HG03095 (cell line): ENCODE results near the gene BRD3.

ENCODE experiments used
- ATAC-seq: cut with Tn5 transposase; IDR thresholded peaks from one replicate; pipeline ENCODE4 v1.9.1; 2021; ENCODE audit warnings: moderate library complexity; ENCODE audit not compliant: unreplicated experiment

BRD3 gene

DNA sequence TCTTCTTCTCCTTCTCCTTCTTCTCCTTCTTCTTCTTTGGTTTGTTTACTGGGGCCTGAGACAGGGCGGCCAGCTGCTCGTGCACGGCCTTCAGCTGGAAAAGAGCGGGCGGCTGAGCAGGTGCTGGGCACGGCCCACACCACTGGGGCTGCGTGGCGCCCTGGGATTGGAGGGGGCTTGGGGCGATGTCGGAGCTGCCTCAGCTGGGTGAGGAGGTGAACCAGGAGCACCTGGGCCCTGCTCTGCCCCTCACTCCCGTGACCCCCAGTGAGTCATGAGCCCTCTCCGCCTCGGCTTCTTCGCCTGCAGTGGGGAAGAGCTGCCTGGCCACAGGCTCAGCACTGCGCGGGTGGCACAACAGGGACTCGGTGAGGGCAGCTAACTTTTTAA, 27.7 kb downstream of the BRD3 start:
- ATAC-seq: no peak

- no peak for ATAC-seq
These were observed 28.2 kb downstream of the BRD3 start for GRCh38 chr9:134039386-134040175.

GRCh38 chr9:134037641-134038040, 30.2 kb downstream of the BRD3 start:
- no peak for ATAC-seq

DNA sequence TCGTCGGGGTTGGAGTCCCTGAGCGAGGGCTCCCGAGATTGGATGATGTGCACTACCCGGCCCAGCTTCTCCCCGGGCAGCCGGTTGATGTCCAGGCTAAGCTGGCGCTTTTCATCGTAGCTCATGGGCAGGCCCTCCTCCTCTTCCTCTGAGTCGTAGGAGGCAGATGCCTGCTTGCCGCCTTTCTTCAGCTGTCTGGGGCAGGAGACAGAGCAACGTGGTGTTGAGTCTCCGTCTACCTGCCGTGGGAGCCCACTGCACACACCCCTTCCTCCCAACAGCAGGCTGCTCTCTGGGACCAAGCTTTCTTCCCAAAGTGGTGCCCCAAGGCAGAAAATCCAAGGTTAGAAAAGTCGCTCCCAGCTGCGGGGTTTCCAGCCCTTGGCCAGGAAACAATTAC, 31.7 kb downstream of the BRD3 start:
- ATAC-seq: no peak

DNA sequence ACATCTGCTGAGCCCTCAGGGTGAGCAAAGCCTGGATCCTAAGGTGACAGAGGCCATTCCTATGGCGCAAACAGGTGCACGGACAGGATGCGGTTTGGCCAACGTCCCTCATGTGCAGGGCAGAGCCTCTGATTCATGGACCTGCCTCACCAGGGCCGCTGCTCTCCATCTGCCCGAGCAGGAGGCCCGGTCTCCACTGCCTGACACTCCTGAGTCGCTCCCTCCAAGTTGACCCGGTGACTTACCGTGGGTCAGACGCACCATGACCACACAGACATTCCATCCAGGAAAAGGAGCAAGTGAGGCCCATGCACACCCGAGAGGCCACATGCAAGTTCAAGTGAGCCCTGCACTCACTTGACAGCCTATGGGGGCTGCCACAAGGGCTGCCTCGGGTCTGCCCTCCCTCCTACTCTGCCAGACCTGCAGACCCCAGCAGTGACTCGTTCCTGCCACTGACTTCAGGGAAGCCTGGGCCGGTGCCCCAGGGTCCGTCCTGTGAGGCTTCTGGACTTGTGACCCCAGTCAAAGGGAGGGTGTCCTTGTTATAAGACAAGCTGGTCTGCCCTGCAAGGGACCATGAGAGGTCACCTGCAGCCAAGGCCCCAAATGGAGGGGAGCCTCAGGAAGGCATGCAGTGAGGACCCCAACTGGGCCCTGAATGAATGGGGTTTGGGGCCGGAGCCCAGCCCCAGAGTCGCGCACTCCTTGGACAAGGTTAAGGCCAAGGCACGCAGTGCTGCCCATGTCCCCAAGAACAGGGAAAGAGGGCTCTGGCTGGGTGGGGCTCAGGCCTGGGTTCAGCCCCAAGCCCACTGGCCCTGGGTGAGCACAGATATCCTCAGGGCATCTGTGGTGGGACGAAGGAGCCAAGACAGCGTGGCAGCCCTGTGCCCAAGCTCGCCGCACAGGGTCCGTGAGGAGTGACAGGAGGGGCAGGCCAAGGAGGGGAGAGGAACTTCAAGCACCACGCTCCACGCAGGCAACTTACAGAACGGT, 32.5 kb downstream of the BRD3 start:
- ATAC-seq: no peak

DNA sequence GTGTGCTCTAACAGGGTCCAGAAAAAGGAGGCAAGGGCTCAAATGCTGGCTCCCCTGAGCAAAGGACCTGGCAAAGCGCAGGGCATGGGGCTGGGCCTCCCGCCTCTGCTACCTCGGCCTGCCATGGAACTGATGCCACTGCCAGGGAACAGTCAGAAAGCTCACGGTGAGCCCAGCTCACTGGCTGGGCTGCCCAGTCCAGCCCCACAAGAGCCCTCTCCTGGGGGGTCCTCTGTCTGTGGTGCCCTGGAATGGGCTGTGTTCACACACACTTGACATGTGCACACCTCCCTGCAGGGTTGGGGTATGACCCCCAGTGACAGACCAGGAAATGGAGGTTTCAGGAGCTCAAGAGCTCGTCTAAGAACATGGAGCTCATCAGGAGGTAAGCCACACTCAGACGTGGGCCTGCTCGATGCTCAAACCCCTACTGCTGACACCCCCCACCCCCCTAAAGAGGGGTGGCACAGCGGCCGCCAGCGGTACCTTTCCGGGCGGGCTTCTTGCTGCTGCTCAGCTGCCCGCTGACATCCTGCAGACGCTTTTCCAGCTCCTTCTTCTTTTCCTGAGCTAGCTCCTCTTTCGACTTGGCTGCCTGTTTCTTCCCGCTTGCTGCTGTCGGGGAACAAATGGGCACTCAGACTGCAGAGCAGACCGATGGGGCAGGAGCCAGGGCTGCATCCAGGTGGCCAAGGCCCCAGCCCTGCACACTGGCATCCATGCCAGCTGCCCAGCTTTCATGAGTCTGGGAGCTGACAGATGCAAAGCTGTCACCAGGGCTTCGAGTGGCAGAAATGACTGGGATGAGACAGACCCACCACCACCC, 33.4 kb downstream of the BRD3 start:
- no peak for ATAC-seq

DNA sequence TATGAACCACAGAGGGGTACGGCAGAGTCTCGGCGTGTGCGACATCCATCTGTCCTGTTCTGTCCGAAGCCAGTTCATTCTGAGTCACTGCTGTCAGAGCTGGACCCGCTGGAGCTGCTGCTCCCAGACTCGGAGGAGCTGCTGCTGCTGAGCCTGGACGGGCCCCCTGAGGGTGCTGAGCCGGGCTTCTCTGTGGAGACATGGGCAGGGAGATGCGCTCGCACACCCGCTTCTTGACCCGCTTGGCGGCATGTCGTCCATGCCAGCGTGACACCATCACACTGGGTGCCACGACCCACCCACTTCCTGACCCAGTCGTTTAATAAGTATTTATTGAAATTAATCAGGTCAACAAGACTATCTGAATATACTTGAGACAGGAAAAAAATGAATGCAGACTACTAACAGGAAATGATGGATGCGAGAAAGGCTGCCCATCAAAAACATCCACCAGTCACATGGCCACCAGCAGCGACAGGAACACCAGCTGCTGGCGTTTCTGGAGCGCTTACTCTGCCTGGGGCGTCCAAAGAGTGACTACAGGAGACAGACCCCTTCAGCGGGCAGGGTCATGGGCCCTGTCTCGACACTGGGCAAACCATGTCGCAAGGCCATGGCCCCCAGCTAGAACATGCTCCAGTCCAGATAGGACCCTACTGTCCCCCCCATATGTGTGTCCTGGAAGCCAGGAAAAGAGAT, 34.2 kb downstream of the BRD3 start:
- no peak for ATAC-seq

DNA sequence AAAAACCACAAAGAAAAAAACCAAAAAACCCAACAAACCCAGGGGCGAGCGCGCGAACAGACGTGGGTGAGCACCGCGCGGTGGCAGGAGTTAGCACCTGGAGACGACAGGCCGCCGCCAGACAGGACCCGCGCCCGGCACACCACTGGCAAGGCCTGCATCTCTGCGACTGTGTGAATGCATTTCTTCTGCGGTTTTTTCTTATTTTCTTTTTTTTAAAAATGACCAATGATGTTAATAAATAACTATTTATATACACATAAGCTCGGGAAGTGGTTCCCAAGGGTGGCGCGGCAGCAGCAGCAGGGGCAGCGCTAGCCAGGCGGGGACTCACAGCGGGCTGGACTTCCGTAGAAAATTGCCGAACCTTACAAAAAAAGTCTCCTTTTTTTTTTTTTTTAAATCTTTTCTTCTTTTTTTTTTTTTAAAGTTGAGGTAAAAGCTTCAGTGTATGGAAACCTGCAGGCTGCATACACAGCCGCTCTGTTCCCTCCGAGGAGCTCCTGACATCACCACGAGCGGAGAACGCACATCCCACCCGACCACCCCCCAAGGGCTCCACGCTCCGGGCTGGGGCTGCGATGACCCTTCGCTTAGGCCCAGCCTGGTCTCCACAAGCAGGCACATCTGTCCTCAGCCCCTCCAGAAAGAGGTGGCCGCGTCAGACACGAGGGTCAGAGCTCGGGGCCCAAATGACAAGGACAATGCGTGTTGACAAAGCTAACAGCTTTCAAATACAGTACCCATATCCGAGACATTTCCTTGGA, 35.2 kb downstream of the BRD3 start:
- no peak for ATAC-seq

GRCh38 chr9:134031783-134032182, 36.0 kb downstream of the BRD3 start:
- ATAC-seq: no peak

- ATAC-seq: no peak
These were observed 36.9 kb downstream of the BRD3 start for GRCh38 chr9:134030821-134031470.

GRCh38 chr9:134029248-134030226, 38.3 kb downstream of the BRD3 start:
- no peak for ATAC-seq

- no peak for ATAC-seq
These were observed 39.1 kb downstream of the BRD3 start for GRCh38 chr9:134028575-134029247.

- no peak for ATAC-seq
These were observed 39.8 kb downstream of the BRD3 start for GRCh38 chr9:134028076-134028475.

DNA sequence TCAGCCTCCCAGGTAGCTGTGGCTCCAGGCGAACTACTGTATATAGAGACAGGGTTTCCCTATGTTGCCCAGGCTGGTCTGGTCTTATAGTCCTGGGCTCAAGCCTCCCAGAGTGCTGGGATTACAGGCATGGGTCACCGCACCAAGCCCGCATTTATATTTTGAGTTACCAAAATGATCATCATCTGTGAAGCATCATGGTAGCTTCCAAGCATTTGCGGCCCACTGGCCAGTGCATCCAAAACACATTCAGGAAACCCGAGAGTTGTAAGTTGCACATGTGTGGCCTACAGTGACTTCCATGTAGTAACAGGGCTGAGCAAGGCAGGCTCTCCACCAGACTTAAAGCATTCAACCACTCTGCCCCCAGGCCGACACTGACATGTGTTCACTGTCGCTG, 40.3 kb downstream of the BRD3 start:
- no peak for ATAC-seq

DNA sequence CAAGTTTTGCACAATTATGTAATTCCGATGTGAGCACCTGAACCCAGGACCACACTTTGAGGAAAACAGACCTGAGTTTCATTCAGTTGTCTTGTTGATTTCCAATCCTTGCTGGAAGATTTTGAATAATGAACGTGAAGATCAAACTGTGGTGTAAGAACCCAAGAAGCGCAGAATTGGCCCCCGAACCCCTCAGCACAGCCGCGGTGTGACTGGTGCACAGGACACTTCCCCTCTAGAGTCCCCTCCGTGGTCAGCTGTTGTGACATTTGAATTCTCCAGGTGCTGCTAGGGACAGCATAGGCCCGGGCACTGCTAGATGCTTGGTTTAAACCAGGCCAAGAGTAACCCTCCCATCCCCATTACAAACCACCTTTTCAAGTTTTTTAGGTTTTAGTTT, 40.8 kb downstream of the BRD3 start:
- ATAC-seq: no peak

DNA sequence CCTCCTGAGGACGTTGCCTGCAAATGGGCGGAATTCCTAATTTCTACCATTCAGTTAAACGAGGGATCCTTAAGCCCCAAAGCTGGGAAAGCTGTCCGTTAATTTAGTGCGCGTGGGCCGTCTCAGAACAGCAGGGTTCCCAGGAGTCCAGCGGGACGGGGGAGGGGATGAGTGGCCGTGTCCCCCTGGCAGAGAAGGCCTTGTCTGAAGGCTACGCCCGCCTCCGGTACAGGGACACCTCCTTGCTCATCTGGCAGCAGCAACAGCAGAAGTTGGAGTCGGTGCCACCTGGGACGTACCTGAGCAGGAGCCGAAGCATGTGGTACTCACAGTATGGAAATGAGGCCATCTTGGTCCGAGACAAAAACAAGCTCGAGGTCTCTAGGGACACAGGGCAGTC, 41.2 kb downstream of the BRD3 start:
- ATAC-seq: no peak
